Measurements from ENCODE around the gene ABHD13.
"Not testable (repeated sequence)": the region's sequence is repeated elsewhere in the genome, so short reads cannot be mapped to it uniquely, and the experiment has no call there.

ABHD13 gene

GRCh38 chr13:108223687-108224503, 5.7 kb downstream of the ABHD13 start:
- no peak for DNase-seq (ENCODE audit: low read depth)

GRCh38 chr13:108225440-108225839, 7.2 kb downstream of the ABHD13 start:
- DNase-seq (ENCODE audit: low read depth): no peak

- DNase-seq (ENCODE audit: low read depth): no peak
Observed at GRCh38 chr13:108226184-108226583, 8.0 kb downstream of the ABHD13 start.

GRCh38 chr13:108227651-108228272, 9.6 kb downstream of the ABHD13 start:
- no peak for DNase-seq (ENCODE audit: low read depth)

GRCh38 chr13:108230377-108230776, 12.2 kb downstream of the ABHD13 start:
- DNase-seq (ENCODE audit: low read depth): no peak

GRCh38 chr13:108249150-108249549, 31.0 kb downstream of the ABHD13 start:
- no peak for DNase-seq (ENCODE audit: low read depth)

GRCh38 chr13:108257248-108257647, 39.1 kb downstream of the ABHD13 start:
- no peak for DNase-seq (ENCODE audit: low read depth)

GRCh38 chr13:108263621-108264355, 45.6 kb downstream of the ABHD13 start:
- DNase-seq (ENCODE audit: low read depth): no peak

GRCh38 chr13:108266321-108266990, 48.3 kb downstream of the ABHD13 start:
- no peak for DNase-seq (ENCODE audit: low read depth)

- DNase-seq (ENCODE audit: low read depth): no peak
Observed at GRCh38 chr13:108267347-108267746, 49.2 kb downstream of the ABHD13 start.

GRCh38 chr13:108267855-108268254, 49.7 kb downstream of the ABHD13 start:
- DNase-seq (ENCODE audit: low read depth): not testable (repeated sequence)

- DNase-seq (ENCODE audit: low read depth): no peak
Observed at GRCh38 chr13:108268466-108269112, 50.4 kb downstream of the ABHD13 start.

- DNase-seq (ENCODE audit: low read depth): peak; percentile 7
Observed at GRCh38 chr13:108269601-108270328, 51.6 kb downstream of the ABHD13 start, which contains the start of gene TNFSF13B. Gene TNFSF13B (plus strand): TSS chr13:108269718. CDS start chr13:108269896, 178 bp downstream.

- DNase-seq (ENCODE audit: low read depth): no peak
Observed at GRCh38 chr13:108270442-108270841, 52.2 kb downstream of the ABHD13 start.

- no peak for DNase-seq (ENCODE audit: low read depth)
Observed at GRCh38 chr13:108272333-108272732, 54.1 kb downstream of the ABHD13 start.

- no peak for DNase-seq (ENCODE audit: low read depth)
Observed at GRCh38 chr13:108273429-108274118, 55.4 kb downstream of the ABHD13 start.

- DNase-seq (ENCODE audit: low read depth): no peak
Observed at GRCh38 chr13:108274718-108275117, 56.5 kb downstream of the ABHD13 start.

- DNase-seq (ENCODE audit: low read depth): no peak
Observed at GRCh38 chr13:108276060-108276459, 57.9 kb downstream of the ABHD13 start.

GRCh38 chr13:108278466-108278865, 60.3 kb downstream of the ABHD13 start:
- DNase-seq (ENCODE audit: low read depth): no peak

- DNase-seq (ENCODE audit: low read depth): no peak
Observed at GRCh38 chr13:108281901-108282300, 63.7 kb downstream of the ABHD13 start.
